H1 (cell line): ENCODE data around the gene ANO2. TPM values are rescaled to one million over a fixed set of nuclear protein-coding genes. Genes with fewer than 3 reads are reported as not detected.

Source experiments
- KDM4A ChIP-seq: IDR thresholded peaks from one replicate; pipeline ENCODE4 v1.7.1; 2012; ENCODE audit warnings: low read depth, mild to moderate bottlenecking, moderate library complexity, low read length, inconsistent platforms; ENCODE audit not compliant: severe bottlenecking
- KDM5A ChIP-seq: fragments of 200-600 bp; IDR thresholded peaks from 2 replicates; pipeline ENCODE4 v1.7.1; 2012; ENCODE audit warnings: mild to moderate bottlenecking, low read length, inconsistent platforms, mixed read lengths
- POLR2A ChIP-seq, 2 experiments: IDR thresholded peaks; 1 replicate in 1 of 2; 2 replicates in 1 of 2; pipeline ENCODE4 v1.6.1; 2011; ENCODE audit warnings: low read depth in 2 of 2, low read length in 2 of 2, mild to moderate bottlenecking in 2 of 2; ENCODE audit errors: control extremely low read depth in 1 of 2
- RFX5 ChIP-seq: IDR thresholded peaks from 2 replicates; pipeline ENCODE4 v1.6.1; 2011; ENCODE audit warnings: low read depth, low read length, improper control_type of control experiment, borderline replicate concordance
- TAF1 ChIP-seq: IDR thresholded peaks from 2 replicates; pipeline ENCODE4 v1.6.1; 2011; ENCODE audit warnings: mild to moderate bottlenecking, low read depth, low read length
- TEAD4 ChIP-seq: IDR thresholded peaks from 2 replicates; pipeline ENCODE4 v1.6.1; 2012; ENCODE audit warnings: low read depth, low read length, inconsistent platforms, mixed read lengths
- YY1 ChIP-seq: IDR thresholded peaks from 2 replicates; pipeline ENCODE4 v1.6.1; 2011; ENCODE audit warnings: low read depth, mild to moderate bottlenecking, low read length
- polyA plus RNA-seq, 7 experiments: library from polyadenylated mRNA; depleted of rRNA in 3 of 7; stranded (reverse) in 5 of 7; unstranded in 2 of 7; fragments of >200 nt in 5 of 7; fragments of 200-250 nt in 2 of 7; gene quantifications; 1 replicate in 5 of 7; 2 replicates in 1 of 7; 4 replicates in 1 of 7; pipeline versions ENCODE4 v1.2.1 to v1.2.3, GENCODE V29; 2011 to 2013; ENCODE audit warnings: missing spikeins in 2 of 7, mixed read lengths in 2 of 7
- total RNA-seq: library from RNA; stranded (reverse); fragmentation: NEBNext Ultra II Directional; extraction: Animal tissue kit (Norgen Biotek cat#: 25700); gene quantifications from 2 replicates; pipeline ENCODE4 v1.2.1, GENCODE V29; 2021

Gene ANO2
- total and polyA plus RNA-seq, 2 of the 8 experiments (the other 6 are each of a cell fraction or from before 2014, with no cell fraction given) = 1.9 to 5.5 TPM

- TF ChIP-seq KDM4A (no peak), TEAD4 (no peak), TAF1 (no peak), YY1 (no peak), KDM5A (no peak), POLR2A (IDR thresholded peaks at IDR 0.05; ENCODE audit: control extremely low read depth in 1 of 2, low read depth in 2 of 2, low read length in 2 of 2) (no peak), RFX5 (no peak)
Measured at GRCh38 chr12:5523396-5524115, 421.5 kb downstream of the ANO2 start (continued).
